ENCODE measurements around the gene GSTP1.
"Not testable (repeated sequence)": the region's sequence is repeated elsewhere in the genome, so short reads cannot be mapped to it uniquely, and the experiment has no call there.

The GSTP1 gene

DNA sequence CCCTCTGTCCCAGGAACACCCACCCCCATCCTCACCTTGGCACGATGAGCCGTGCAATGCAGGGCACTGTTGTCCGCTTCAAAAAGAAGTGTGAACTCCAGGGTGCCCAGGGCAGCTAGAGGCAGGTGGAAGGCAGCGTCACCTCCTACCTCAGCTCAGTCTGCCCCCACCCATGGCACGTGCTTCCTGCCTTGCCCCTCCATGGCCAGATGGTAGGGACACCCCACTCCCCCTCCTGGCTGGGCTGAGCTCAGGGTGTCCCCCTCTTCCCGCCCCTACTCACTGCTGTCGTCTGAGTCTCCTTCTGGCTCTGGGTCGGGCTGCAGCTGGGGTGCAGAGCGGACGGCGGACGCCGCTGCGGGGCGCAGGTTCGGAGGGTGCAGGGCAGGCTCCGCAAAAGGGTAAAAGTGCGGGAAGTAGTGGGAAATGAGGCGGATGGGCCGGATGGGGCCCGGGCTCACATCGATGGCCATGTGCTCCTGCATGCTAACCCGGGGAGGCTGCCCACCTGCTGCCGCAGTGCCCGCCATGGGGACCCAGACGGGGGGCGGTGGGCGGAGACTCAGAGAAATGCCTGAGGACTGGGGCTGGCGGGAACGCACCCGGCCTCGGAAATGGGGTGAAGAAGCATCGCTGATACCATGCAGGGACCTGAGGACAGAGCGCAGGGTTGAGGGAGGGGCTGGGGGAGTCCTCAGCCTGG lies 32.3 kb downstream of the GSTP1 start:
- TF ChIP-seq, protein P1, sequence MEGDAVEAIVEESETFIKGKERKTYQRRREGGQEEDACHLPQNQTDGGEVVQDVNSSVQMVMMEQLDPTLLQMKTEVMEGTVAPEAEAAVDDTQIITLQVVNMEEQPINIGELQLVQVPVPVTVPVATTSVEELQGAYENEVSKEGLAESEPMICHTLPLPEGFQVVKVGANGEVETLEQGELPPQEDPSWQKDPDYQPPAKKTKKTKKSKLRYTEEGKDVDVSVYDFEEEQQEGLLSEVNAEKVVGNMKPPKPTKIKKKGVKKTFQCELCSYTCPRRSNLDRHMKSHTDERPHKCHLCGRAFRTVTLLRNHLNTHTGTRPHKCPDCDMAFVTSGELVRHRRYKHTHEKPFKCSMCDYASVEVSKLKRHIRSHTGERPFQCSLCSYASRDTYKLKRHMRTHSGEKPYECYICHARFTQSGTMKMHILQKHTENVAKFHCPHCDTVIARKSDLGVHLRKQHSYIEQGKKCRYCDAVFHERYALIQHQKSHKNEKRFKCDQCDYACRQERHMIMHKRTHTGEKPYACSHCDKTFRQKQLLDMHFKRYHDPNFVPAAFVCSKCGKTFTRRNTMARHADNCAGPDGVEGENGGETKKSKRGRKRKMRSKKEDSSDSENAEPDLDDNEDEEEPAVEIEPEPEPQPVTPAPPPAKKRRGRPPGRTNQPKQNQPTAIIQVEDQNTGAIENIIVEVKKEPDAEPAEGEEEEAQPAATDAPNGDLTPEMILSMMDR (IDR thresholded peaks at IDR 0.05; ENCODE audit: insufficient read depth, low read length, missing control alignments), result no peak
- DNase-seq (ENCODE audit: low read depth, low spot score), result no peak
- ChIA-PET POLR2A (no interaction called here), CTCF (interaction anchor here (2.6 to 7.7 kb wide), 3 partner anchors 8 to 13 kb away, joined by 12 to 104 read pairs (median 14); partner anchors contain the start of gene NUDT8)
- no peak overlapping the region for H3K4me3 ChIP-seq (ENCODE audit: low read depth, low read length)

DNA sequence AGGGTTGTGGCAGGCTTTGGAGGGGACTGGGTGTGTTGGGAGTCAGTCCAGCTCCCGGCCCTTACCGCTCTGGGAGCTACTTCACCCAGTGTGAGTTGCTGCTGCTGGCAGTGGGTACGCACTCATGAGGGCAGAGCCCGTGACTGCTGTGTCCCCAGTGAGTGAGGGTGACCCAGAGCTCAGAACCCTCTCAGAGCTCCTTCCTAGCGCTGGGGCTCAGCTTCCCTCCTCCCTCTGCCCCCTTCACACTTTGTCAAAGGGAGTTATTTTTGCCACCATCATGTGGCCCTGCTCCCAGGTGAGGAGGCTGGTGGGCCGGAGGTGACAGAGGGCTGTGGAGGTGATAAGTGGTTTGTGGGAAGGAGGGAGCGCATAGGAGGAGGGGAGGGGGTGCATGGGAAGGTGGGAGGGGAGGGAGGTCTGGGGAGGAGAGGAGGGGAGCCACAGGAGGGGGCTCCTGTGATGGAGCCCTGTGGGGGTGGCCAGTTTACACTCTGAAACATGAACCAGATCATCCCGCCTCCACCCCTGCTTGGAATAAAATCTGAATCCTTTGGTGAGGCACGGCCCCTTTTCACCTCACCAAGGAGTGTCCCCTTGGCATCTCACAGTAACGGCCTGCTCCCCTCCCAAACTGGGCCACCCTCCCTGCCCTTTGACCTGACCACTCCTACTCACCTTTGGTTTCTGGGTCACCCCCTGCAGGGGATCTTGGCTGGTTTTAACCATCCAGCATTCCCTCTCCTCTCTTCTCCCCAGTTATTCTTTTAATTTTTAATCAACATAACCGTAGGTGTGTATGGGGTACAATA lies 33.0 kb downstream of the GSTP1 start:
- CTCF ChIA-PET, result interaction anchor here (1.4 to 7.7 kb wide), 4 partner anchors 8 to 23 kb away, joined by 3 to 104 read pairs (median 13); partner anchors contain the start of genes NUDT8 and TBX10
- H3K4me3 ChIP-seq (ENCODE audit: low read depth, low read length), result no peak overlapping the region

DNA sequence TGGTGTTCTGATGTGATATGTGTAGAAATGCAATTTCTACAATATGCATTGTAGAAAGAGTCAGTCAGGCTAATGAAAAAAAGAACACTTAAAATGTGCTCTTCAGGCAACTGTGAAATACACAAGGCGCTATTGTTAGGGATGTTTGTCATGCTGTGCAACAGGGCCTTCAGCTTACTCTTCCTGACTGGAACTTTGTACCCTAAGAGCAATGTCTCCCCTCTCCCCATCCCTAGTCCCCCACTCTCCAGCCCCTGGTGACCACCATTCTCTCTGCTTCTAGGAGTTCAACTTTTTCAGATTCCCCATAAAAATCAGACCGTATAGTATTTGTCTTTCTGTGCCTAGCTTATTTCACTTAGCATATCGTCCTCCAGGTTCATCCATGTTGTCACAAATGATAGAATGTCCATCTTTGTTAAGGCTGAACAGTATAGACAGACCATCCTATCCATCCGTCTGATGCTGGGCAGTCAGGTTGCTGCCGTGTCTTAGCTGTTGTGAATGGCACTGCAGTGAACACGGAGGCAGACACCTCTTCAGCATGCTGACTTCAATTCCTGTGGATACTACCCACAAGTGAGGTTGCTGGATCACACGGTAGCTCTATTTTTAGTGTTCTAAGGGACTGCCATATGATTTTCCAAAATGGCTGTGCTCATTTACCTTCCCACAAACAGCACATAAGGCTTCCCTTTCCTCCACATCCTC lies 33.8 kb downstream of the GSTP1 start:
- no peak overlapping the region for H3K4me3 ChIP-seq (ENCODE audit: low read depth, low read length)
- DNase-seq (ENCODE audit: low read depth, low spot score), result no peak
- TF ChIP-seq, protein P1 (IDR thresholded peaks at IDR 0.05; ENCODE audit: insufficient read depth, low read length, missing control alignments), result no peak
- ChIA-PET CTCF (interaction anchor here (0.7 to 7.7 kb wide), 4 partner anchors 9 to 22 kb away, joined by 3 to 104 read pairs (median 8); partner anchors contain the start of genes NUDT8 and TBX10), POLR2A (interaction anchor here (0.7 kb wide), 1 partner anchor 1178 kb away, joined by 3 read pairs; no protein-coding TSS in a partner anchor)

More for the DNA sequence above, 33.0 kb downstream of the GSTP1 start:
- POLR2A ChIA-PET, result no interaction called here
- TF ChIP-seq, protein P1 (IDR thresholded peaks at IDR 0.05; ENCODE audit: insufficient read depth, low read length, missing control alignments), result no peak
- no peak for DNase-seq (ENCODE audit: low read depth, low spot score)

DNA sequence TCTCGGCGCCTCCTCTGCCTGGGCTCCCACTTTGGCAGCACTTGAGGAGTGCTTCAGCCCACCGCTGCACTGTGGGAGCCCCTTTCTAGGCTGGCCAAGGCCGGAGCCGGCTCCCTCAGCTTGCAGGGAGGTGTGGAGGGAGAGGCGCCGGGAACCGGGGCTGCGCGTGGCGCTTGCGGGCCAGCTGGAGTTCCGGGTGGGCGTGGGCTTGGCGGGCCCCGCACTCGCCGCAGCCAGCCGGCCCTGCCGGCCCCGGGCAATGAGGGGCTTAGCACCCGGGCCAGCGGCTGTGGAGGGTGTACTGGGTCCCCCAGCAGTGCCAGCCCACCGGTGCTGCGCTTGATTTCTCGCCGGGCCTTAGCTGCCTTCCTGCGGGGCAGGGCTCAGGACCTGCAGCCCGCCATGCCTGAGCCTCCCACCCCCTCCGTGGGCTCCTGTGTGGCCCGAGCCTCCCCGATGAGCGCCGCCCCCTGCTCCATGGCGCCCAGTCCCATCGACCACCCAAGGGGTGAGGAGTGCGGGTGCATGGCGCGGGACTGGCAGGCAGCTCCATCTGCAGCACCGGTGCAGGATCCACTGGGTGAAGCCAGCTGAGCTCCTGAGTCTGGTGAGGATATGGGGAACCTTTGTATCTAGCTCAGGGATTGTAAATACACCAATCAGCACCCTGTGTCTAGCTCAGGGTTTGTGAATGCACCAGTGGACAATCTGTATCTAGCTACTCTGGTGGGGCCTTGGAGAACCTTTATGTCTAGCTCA lies 35.5 kb downstream of the GSTP1 start:
- CTCF ChIA-PET, result interaction anchor here (3.5 kb wide), 1 partner anchor 11 kb away, joined by 21 read pairs; the partner anchor contains the start of gene NUDT8
- H3K4me3 ChIP-seq (ENCODE audit: low read depth, low read length); DNase-seq (ENCODE audit: low read depth, low spot score); POLR2A ChIA-PET: not testable (repeated sequence)

DNA sequence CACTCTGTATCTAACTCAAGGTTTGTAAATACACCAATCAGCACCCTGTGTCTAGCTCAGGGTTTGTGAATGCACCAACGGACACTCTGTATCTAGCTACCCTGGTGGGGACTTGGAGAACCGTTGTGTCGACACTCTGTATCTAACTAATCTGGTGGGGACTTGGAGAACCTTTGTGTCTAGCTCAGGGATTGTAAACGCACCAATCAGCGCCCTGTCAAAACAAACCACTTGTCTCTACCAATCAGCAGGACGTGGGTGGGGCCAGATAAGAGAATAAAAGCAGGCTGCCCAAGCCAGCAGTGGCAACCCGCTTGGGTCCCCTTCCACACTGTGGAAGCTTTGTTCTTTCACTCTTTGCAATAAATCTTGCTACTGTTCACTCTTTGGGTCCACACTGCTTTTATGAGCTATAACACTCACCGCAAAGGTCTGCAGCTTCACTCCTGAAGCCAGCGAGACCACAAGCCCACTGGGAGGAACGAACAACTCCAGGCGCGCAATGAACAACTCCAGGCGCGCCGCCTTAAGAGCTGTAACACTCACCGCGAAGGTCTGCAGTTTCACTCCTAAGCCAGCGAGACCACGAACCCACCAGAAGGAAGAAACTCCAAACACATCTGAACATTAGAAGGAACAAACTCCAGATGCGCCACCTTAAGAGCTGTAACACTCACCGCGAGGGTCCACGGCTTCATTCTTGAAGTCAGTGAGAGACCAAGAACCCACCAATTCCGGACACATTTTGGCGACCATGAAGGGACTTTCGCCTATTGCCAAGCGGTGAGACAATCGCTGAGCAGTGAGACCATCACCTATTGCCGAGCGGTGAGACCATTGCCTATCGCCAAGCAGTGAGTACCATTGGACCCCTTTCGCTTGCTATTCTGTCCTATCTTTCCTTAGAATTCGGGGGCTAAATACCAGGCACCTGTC lies 36.3 kb downstream of the GSTP1 start:
- POLR2A ChIA-PET; DNase-seq (ENCODE audit: low read depth, low spot score); H3K4me3 ChIP-seq (ENCODE audit: low read depth, low read length): not testable (repeated sequence)
- CTCF ChIA-PET, result interaction anchor here (3.5 kb wide), 1 partner anchor 10 kb away, joined by 21 read pairs; the partner anchor contains the start of gene NUDT8

DNA sequence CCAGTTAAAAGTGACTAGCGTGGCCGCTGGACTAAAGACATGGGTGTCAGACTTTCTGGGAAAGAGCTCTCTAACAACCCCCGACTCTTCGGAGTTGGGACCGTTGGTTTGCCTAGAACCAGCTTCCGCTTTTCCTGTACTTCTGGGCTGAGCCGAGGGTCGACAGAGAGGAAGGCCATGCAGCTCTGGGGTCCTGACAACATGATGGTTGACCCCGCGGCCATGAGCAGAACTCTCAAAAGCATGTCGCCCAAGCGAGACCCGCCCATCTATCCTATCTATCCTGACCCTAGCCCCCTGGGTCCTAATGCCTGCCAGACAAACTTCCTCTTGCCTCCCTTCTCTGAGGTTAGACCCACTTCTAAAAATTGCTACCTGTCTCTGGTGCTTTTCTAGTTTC lies 37.0 kb downstream of the GSTP1 start:
- POLR2A ChIA-PET; H3K4me3 ChIP-seq (ENCODE audit: low read depth, low read length); DNase-seq (ENCODE audit: low read depth, low spot score): not testable (repeated sequence)
- CTCF ChIA-PET, result interaction anchor here (3.5 kb wide), 1 partner anchor 9 kb away, joined by 21 read pairs; the partner anchor contains the start of gene NUDT8

DNA sequence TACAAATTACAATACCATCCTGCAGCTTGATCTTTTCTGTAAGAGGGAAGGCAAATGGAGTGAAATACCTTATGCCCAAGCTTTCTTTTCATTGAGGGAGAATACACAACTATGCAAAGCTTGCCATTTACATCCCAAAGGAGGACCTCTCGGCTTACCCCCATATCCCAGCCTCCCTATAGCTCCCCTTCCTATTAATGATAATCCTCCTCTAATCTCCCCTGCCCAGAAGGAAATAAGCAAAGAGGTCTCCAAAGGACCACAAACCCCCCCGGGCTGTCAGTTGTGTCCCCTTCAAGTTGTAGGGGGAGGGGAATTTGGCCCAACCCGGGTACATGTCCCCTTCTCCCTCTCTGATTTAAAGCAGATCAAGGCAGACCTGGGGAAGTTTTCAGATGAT lies 38.3 kb downstream of the GSTP1 start:
- H3K4me3 ChIP-seq (ENCODE audit: low read depth, low read length); DNase-seq (ENCODE audit: low read depth, low spot score); POLR2A ChIA-PET: not testable (repeated sequence)
- CTCF ChIA-PET, result interaction anchor here (3.5 kb wide), 1 partner anchor 8 kb away, joined by 21 read pairs; the partner anchor contains the start of gene NUDT8

DNA sequence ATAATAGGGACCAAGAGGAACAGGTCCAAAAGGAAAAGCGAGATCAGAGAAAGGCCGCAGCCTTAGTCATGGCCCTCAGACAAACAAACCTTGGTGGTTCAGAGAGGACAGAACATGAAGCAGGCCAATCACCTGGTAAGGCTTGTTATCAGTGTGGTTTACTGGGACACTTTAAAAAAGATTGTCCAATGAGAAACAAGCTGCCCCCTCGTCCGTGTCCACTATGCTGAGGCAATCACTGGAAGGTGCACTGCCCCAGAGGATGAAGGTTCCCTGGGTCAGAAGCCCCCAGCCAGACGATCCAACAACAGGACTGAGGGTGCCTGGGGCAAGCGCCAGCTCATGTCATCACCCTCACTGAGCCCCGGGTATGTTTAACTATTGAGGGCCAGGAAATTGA lies 39.3 kb downstream of the GSTP1 start:
- POLR2A ChIA-PET; DNase-seq (ENCODE audit: low read depth, low spot score); H3K4me3 ChIP-seq (ENCODE audit: low read depth, low read length): not testable (repeated sequence)
- CTCF ChIA-PET, result interaction anchor here (1.6 kb wide), 1 partner anchor 8 kb away, joined by 6 read pairs; no protein-coding TSS in a partner anchor

DNA sequence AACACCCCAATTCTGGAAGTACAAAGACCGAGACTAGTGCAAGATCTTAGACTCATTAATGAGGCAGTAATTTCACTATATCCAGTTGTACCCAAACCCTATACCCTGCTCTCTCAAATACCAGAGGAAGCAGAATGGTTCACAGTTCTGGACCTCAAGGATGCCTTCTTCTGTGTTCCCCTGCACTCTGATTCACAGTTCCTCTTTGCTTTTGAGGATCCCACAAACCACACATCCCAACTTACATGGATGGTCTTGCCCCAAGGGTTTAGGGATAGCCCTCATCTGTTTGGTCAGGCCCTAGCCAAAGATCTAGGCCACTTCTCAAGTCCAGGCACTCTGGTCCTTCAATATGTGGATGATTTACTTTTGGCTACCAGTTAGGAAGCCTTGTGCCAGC lies 40.2 kb downstream of the GSTP1 start:
- POLR2A ChIA-PET; DNase-seq (ENCODE audit: low read depth, low spot score); H3K4me3 ChIP-seq (ENCODE audit: low read depth, low read length): not testable (repeated sequence)
- CTCF ChIA-PET, result interaction anchor here (1.6 kb wide), 1 partner anchor 9 kb away, joined by 6 read pairs; no protein-coding TSS in a partner anchor

DNA sequence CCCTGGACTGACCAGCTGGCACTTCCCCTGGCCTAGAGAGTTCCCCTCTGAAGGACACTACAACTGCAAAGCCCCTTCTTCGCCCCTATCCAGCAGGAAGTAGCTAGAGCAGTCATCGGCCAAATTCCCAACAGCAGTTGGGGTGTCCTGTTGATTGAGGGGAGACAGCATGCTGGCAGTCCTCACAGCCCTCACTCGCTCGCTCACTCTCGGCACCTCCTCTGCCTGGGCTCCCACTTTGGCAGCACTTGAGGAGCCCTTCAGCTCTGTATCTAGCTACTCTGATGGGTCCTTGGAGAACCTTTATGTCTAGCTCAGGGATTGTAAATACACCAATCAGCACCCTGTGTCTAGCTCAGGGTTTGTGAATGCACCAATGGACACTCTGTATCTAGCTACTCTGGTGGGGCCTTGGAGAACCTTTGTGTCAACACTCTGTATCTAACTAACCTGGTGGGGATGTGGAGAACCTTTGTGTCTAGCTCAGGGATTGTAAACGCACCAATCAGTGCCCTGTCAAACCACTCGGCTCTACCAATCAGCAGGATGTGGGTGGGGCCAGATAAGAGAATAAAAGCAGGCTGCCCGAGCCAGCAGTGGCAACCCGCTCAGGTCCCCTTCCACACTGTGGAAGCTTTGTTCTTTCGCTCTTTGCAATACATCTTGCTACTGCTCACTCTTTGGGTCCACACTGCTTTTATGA lies 42.7 kb downstream of the GSTP1 start:
- CTCF ChIA-PET, result interaction anchor here (4.7 to 6.3 kb wide), 3 partner anchors 12 to 32 kb away, joined by 33 to 104 read pairs (median 101); no protein-coding TSS in a partner anchor
- DNase-seq (ENCODE audit: low read depth, low spot score); POLR2A ChIA-PET; H3K4me3 ChIP-seq (ENCODE audit: low read depth, low read length): not testable (repeated sequence)

Data from AG04449 (cell line).